HG03135 (cell line): ENCODE measurements around the gene PTPN11.
"Not testable (repeated sequence)": the region's sequence is repeated elsewhere in the genome, so short reads cannot be mapped to it uniquely, and the experiment has no call there.

Experiments
- ATAC-seq: cut with Tn5 transposase; IDR thresholded peaks from one replicate; pipeline ENCODE4 v1.9.1; 2021; ENCODE audit warnings: mild to moderate bottlenecking, moderate library complexity; ENCODE audit not compliant: unreplicated experiment

The PTPN11 gene

GRCh38 chr12:112447106-112447505 is 28.4 kb downstream of the PTPN11 start:
- no peak for ATAC-seq

DNA sequence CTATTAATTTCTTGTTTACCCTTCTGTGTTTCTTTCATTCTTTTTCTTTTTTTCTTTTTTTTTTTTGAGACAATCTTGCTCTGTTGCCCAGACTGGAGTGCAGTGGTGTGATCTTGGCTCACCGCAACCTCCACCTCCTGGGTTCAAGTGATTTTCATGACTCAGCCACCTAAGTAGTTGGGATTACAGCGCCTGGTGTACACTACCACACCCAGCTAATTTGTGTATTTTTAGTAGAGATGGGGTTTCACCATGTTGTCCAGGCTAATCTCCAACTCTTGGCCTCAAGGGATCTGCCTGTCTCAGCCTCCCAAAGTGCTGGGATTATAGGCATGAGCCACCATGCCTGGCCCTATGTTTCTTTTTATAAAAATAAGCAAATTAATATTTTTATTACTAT is 29.4 kb downstream of the PTPN11 start:
- ATAC-seq = not testable (repeated sequence)

GRCh38 chr12:112450725-112451124 is 32.0 kb downstream of the PTPN11 start:
- no peak for ATAC-seq

GRCh38 chr12:112456029-112456428 is 37.3 kb downstream of the PTPN11 start:
- no peak for ATAC-seq

GRCh38 chr12:112457142-112457541 is 38.4 kb downstream of the PTPN11 start:
- ATAC-seq = not testable (repeated sequence)

- no peak for ATAC-seq
These were observed 39.6 kb downstream of the PTPN11 start for GRCh38 chr12:112458330-112458729.

DNA sequence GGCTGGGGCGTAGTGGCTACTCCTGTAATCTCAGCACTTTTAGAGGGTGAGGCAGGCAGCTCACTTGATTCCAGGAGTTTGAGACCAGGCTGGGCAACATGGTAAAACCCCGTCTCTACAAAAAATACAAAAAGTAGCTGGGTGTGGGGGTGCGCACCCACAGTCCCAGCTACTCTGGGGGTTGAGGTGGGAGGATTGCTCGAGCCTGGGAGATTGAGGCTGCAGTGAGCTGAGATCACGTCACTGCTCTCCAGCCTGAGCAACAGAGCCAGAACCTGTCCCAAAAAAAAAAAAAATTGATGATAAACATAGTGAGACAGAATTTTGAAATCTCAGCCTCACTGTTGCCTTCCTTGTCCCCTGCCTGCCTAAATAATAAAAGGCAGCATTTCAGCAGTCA is 40.0 kb downstream of the PTPN11 start:
- no peak for ATAC-seq

DNA sequence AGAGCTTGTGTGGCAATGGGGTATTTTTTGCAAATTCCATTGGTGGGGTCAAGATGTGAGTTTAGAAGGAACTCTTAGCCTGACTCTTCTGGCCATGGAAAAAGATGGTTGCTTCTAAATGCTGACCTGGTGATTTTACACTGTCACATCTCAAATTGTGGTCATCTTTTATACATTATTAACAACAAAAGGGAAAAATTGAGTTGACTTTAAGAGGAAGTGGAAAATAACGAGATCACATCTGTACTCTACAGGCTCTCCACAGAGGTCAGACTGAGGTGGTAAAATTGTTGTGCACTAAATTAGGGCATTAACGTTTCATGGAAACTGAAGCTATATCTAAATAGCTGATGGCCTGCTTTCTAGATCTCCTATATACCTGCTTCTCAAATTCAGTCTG is 44.7 kb downstream of the PTPN11 start:
- ATAC-seq = no peak

GRCh38 chr12:112464605-112465004 is 45.9 kb downstream of the PTPN11 start:
- no peak for ATAC-seq

- ATAC-seq = no peak
These were observed 47.3 kb downstream of the PTPN11 start for GRCh38 chr12:112466011-112466422.

DNA sequence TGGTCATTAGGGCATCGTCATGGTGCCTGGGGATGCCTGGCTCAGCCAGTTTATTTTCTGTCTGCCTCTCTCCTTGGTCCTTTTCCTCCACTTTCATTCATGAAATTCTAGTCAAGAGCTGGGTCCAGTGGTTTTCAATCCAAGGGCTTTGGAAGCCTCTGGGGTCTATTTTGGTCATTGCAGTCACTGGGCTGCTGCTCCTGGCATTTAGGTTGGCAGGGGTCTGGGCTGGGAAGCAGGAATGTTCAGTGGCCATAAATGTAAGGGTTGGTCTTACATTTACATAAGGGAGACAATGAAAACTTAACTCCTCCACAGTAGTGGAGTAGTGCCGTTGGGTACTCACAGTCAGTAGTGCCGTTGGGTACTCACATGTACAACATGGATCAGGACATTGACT is 48.1 kb downstream of the PTPN11 start:
- no peak for ATAC-seq

GRCh38 chr12:112468046-112468445 is 49.3 kb downstream of the PTPN11 start:
- ATAC-seq = no peak

DNA sequence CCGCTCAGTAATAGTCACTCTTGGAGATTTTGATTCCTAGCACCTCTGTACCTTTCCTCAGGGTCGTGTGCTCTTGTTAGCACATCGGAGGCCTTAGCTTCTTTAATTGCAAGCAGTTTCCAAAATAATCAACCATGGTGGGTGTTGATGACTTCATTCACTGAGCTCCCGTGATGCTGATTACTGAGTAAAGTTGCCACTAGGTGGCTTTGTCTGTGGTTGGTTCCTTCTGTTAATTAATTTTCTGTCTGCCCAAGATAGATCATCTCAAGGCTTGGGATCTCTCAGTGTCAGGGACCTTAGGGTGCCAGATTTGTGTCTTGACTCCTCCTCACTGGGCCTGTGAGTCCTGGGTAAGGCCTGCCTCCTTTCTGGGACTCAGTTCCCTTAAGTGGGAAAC is 54.3 kb downstream of the PTPN11 start:
- ATAC-seq = no peak

DNA sequence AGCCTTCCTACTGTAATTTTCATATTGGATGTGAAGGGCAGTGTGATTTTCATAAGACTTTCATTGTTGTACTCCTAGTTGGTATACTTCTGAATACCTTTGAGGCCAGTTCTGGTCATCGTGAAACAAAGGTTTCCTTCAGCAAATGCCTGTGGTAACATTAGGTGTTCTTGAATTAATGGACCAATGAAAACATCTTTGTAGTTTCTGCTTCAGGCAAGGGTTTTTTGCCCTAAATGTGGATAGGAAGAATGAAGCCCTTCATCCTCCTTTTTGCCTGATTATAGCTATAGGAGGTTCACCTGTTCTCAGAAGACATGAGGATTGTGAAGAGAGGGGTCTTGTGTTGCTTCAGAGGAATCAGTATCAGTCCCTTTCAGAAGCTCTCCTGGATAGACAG is 60.7 kb downstream of the PTPN11 start:
- ATAC-seq = no peak

DNA sequence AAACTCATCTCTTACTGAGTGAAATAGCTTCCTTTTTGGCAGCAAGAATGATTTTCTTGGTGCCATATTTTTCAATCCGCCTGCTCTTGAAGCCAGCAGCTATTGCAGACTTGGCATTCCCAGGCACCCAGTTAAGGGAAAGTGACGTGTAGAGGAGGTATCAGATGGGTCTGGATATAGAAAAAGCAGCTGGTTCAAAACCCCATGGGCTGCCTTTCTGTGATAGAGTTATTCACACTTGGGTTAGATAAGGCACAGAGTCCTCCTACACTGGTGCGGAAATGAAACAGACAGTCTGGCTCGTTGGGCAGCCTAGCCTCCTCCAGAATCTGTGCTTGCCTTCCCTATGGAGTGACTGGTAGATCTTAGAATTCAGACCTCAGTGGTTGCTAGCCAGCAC is 62.2 kb downstream of the PTPN11 start:
- no peak for ATAC-seq

- ATAC-seq = no peak
These were observed 64.0 kb downstream of the PTPN11 start for GRCh38 chr12:112482733-112483132.

GRCh38 chr12:112486361-112486760 is 67.6 kb downstream of the PTPN11 start:
- ATAC-seq = no peak

DNA sequence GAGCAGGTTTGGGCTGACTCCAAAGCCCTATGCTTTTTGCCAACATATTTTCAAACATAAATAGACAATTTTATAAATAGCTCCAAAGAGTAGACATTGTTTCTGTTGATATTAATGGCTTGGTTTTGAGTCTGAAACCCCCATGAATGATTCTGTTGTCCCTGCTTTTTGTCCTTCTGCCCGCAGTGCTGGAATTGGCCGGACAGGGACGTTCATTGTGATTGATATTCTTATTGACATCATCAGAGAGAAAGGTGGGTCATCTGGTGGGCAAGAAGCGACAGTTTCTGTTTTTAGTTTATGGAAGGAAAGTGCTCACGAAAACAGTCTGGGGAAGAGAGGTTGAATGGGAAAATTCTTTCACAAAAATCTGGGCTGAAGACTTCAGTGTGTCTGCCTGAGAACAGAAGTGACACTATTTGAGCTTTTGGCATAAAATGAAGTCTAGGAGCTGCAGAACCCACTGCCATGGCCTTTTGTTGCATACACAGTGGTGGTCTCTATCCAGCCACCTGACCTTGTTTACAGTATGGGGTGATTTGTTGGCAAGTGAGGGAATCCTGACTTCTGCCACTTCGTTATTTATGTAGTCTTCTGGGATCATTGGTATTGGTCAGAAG is 69.6 kb downstream of the PTPN11 start:
- ATAC-seq = no peak

- ATAC-seq = no peak
These were observed 70.7 kb downstream of the PTPN11 start for GRCh38 chr12:112489456-112489855.

DNA sequence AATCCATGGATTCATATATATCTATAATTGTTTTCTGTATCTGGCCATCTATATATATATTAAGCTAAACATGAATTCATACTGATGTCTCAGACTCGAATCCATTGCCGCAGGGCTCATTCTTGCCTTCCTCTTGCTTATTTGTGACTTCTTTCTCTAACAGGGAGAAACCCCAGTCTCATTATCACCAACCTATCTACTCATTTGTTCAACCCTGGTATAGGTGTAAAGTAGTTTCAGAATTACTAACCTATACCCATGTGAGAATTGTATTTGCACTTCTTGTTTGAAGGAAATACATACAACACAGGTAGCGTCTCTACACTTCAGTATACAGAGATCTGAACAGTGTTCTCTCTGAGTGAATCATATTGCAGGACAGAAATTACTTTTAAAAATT is 77.7 kb downstream of the PTPN11 start:
- no peak for ATAC-seq

DNA sequence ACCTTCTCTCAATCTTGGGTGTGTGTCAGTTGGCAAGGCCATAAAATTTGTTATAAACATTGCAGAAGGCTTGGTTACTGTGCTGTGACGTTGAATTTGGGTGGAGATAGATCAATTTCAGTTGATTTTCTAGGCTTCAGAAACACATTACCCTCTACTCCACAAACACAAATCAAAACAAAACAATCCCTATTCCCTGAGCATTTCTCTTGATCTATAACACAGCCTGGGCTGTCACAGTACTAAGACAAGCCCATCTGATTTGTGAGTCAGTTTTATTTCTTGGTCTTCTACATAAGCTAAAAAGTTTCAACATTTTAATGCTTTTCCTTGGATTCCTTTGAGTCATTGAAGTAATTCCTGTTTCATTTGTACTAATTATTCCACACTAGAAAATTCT is 79.8 kb downstream of the PTPN11 start:
- no peak for ATAC-seq

DNA sequence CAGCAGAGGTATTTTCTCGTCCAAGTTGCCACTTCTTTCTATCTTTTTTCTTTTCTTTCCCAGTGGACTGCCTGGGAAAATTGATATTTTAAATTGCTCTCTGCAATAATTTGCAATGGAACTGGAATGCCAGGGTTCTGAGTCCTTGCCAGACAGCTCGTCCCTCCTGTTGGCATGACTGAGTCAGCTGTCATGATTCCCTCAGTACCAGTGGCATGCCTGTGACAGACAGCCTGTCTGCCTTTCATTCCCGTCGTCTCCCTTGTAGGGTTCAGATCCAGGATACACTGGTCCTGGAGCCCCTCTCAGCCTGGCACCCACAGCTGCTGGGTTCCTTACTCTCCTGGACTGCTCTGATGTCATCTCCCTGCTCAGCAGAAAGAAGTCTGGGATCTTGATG is 84.8 kb downstream of the PTPN11 start:
- ATAC-seq = no peak

DNA sequence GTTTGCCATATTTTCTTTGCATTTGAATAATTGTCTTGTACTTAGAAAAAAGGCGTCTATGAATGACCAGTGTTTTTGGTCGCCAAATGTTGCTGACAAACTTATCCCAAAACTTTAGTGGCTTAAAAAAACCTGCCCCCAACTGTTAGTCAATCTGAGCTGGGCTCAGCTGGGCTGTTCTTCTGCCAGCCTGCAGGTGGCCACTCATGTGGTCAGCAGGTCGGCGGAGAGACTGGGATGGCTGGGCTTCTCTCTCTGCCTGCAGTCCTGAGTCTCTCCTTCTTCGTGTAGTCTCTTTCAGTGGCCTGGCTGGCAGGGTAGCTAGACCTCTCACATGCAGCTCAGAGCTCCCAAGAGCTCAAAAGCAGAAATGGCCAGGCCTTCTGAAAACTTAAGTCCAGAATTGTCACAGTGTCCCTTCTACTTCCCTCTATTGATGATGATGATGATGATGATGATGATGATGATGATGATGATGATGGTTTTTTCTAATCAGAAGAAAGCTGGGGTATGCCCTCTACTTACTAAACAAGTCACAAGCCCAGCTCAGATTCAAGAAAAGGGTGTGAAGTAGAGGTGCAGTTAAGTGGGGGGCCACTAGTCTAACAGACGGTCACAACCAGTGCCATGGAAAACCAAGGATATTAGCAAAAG is 87.9 kb downstream of the PTPN11 start:
- no peak for ATAC-seq
